ENCODE results near the gene METAP1D.
"Not testable (repeated sequence)": the region's sequence is repeated elsewhere in the genome, so short reads cannot be mapped to it uniquely, and the experiment has no call there.

The METAP1D gene

GRCh38 chr2:172049567-172050120 lies 49.9 kb downstream of the METAP1D start:
- no peak for DNase-seq

- DNase-seq: no peak
Observed at GRCh38 chr2:172050479-172051125, 50.8 kb downstream of the METAP1D start.

DNA sequence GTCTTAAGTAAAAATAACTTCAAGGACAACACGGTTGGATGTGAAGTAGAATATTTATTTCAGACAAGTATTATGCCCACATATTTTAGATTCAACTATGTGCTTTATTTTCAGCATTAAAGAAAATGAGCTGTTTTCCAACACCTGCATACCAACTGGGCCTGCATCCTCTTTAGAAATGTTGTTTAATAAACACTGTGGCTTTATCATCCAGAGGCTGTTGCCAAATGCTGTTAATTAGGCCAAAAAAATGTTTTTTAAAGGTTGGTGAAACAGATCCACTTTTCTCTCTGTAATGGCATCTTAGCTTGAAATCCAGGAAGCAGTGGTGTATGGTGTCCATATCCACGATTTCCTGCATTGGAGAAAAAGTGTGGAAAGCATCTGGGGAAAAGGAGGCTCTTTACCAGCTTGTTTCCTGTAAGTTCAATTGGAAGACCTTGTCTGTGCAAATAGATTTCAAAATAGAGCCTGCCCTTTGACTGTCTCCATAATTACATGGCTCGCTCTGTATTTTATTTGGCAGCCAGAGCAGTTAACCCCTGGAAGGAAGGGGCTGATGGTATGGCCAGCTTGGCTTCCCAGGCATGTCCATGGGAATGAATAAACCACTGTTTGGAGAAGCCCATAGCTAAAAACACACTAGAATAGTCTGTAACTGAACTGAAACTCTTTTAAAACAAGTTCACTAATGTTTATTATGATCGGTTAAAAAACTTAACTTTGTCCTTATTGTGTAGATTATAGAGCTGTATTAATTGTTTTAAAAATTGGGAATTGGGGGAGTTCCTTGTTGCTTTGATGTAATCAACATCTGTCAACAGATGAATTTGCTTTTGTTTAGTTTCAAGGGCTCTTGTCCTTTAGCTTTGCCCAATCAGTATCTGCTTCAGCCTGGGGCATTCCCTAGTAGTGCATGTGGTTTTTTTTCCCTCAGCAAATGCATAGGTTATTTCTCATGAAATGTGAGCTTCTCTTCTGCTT lies 52.5 kb downstream of the METAP1D start:
- DNase-seq: peak; percentile 23

- DNase-seq: no peak
Observed at GRCh38 chr2:172053486-172053885, 53.7 kb downstream of the METAP1D start.

- DNase-seq: no peak
Observed at GRCh38 chr2:172056293-172056692, 56.5 kb downstream of the METAP1D start.

DNA sequence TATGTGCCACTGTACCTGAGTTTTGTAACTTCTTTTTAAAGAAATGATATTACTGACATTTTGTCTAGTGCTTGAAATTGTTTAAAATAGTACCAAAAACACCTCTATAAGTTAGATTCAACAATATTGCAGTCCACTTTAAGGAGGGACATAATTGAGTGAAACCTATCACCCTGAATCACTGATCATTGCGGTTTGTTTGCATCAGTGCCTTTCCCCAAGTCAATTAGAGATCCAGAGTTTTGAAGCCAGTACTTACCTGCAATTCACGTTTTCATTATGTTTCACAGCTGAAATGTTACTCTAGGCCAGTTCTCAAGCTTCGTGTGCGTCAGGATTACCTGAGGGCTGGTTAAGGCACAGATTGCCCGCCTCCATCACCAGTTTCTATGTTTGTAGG lies 58.9 kb downstream of the METAP1D start:
- no peak for DNase-seq

- DNase-seq: not testable (repeated sequence)
Observed at GRCh38 chr2:172060118-172060517, 60.4 kb downstream of the METAP1D start.

DNA sequence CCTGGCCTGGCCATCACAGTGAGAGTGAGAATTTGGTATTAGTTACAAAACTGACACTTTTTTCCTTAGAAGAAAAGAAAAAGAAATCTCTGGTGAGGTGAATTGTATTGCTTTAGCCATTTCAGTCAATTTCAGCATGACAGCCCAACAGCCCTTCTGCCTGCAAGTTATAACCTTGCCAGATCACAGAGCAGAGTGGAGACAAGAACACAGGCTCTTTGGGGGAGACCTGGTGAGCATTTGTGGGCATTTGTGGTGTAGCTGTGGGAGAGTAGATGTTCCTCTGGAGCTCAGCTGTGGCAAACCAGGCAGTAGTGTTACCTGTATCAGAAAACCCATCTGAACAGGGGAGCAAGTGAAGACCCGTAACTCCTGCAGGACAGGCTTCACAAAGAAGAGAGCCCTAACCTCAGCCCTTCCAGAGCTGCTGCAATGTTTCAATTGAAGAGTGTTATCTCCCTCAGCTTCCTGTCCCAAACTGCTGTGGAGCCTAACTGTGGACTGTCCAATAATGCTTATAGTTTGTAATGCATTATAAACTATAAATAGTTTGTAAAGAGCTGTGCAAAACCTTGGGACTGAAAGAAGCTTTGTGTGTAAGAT lies 62.8 kb downstream of the METAP1D start:
- DNase-seq: no peak

- no peak for DNase-seq
Observed at GRCh38 chr2:172063446-172063845, 63.7 kb downstream of the METAP1D start.

DNA sequence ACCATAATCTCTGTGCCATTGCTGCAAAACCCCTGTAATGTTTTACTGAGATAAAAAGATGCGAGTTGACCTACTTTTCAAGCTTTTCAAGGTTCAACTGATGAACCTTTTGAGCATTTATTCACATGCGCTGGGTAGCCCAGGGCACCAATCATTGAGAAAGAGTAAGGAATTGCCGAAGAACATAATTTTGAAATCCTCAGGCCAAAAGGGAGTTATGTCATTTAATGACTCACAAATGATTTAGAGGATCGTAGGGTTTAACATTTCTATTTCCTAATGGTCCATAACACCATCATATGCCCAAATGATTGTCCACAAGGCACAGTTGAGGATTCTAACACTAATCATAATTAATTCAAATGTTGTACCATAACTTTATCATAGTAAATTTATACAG lies 65.4 kb downstream of the METAP1D start:
- no peak for DNase-seq

GRCh38 chr2:172066394-172066886 lies 66.7 kb downstream of the METAP1D start:
- DNase-seq: no peak

- DNase-seq: not testable (repeated sequence)
Observed at GRCh38 chr2:172067905-172068304, 68.2 kb downstream of the METAP1D start.

GRCh38 chr2:172070936-172071335 lies 71.2 kb downstream of the METAP1D start:
- no peak for DNase-seq

DNA sequence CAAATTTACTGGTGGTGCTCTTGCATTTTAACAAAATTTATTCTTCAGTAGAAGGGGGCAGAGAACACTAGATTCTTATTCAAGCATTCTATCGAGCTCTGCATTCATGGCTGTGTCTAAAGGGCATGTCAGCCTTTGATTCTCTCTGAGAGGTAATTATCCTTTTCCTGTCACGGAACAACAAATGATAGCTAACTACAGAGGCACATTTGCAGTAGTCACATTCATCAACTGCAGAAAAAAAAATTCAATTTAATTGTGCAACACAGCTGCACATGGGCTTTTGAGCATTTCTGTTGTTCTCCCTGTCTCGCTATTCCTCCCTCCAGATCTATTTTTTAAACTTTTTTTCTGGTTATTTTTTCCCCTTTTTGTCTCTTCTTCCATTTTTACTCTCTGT lies 72.5 kb downstream of the METAP1D start:
- DNase-seq: no peak

- no peak for DNase-seq
Observed at GRCh38 chr2:172072706-172073105, 73.0 kb downstream of the METAP1D start.

DNA sequence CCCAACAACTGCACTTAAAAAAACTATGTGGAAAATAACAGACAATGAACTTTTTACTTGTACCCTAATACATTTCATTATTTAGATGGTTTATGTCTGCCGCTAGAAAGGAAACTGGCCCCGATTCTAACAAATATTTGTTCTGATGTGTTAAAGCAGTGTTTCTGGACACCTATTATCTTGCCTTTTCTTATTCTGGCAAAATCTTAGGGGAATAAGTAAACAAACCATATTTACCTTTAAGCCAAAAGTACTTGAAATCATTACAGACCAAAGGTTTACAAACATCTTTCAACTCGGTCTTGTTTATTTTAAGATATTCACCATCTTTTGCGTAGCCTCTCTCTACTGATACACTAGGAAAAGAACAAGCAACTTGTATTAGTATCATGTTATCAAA lies 73.8 kb downstream of the METAP1D start:
- no peak for DNase-seq

DNA sequence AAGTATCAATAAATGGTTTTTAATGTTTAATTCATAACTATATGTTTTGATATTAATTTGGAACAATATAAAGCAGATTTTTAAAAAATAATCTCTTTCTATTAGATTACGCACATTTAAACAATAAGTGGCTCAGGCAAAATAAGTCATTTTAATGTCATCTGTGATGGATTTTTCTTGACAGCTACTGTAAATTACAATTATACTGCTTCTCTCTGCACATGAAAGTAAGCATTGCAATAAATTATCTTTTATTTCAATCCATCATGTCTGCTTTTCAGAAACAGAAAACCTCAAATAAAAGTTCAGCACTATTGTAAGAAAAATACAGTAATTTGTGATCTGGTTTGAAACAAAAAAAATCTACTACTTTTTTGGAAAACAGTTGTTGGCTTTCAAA lies 74.5 kb downstream of the METAP1D start:
- DNase-seq: no peak

- DNase-seq: no peak
Observed at GRCh38 chr2:172079416-172079815, 79.7 kb downstream of the METAP1D start.

DNA sequence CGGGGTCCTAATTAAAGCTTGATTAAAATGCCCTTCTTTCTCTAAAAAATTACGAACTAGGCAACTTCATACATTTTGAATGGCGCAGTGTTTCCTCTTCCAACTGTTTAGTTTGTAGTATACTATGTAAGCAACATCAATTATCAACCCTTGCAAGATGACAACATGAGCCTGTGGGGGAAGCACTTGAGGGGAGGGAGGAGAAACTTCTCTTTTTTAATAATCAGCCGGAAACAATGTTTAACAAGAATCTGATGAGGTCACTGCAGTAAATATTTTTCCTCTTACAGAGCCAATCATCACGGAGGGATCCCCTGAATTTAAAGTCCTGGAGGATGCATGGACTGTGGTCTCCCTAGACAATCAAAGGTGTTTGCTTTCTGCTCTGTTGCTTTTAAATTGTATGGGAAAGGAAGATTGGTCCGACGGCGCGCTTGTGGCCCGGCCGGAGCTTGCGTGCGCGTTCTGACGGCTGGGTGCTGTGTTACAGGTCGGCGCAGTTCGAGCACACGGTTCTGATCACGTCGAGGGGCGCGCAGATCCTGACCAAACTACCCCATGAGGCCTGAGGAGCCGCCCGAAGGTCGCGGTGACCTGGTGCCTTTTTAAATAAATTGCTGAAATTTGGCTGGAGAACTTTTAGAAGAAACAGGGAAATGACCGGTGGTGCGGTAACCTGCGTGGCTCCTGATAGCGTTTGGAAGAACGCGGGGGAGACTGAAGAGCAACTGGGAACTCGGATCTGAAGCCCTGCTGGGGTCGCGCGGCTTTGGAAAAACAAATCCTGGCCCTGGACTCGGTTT lies 80.3 kb downstream of the METAP1D start:
- no peak for DNase-seq

GRCh38 chr2:172080641-172081220 lies 81.0 kb downstream of the METAP1D start:
- DNase-seq: no peak

DNA sequence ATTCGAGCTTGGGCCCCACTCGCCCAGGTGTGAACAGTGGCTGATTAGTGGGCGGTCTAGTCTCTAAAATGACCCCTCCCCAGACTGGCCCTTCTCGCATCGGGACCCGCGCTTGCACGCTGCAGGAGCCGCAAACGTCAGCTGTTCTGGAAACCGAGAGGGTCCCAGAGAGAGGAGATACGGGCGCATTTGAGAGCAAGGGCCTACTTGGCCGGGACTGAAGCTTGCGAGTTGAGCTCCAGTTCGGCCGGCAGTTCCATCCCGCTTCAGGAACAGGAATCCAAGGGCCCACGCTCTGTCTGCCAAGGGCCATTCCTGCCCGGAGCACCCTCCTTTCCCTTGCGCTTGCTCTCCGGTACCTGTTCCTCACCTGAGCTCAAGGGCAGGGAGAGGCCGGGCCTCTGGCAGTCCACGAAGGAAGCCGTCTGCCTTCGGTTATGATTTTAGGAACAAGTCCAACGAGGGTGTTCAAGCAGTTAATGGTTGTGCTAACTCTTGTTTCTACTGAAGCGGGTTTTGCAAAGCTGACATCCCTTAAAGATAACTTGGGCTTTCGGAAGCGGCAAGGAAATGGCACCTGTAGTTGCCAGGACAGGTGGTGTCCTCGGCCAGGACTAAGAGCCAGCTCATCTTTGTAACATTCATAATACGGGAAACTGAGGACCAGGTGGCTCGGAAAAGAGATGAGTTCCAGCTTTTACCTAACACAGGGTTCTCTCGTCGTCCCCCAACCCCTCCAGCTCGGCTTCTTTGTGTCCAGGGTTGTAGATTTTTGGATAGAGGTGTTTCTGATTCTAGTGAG lies 81.7 kb downstream of the METAP1D start:
- DNase-seq: no peak
